ENCODE data around the gene ITPKB. TPM values are rescaled to one million over a fixed set of nuclear protein-coding genes. Genes with fewer than 3 reads are reported as not detected.

The ITPKB gene
- total RNA-seq, 2 experiments from 2014 or later = 40.3 to 40.9 TPM

DNA sequence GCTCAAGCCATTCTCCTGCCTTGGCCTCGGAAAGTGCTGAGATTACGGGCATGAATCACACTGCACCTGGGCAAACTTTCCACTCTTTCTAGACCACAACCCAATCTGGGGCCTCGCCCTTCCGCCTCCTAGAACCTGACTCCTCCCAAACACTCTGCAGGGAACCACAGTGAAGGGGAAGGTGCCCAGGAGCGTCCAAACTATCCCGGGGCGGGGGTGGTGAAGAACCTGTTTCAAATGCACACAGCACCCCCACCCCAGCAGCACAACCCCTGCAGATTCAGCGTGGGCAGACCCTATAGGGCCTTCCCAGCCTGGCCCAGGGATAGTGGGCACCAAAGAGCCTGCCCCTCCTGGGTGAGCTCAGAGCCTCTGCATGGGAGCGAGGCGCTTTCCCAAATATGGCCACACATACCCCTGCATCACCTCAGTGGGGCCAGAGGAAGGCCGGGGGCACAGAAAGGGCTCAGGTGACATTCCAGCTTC, 103.6 kb downstream of the ITPKB start:
- peaks cover 25% of the 10 kb centered on the region for H3K36me3 Mint-ChIP-seq (ENCODE audit: low read depth)
- peak; percentile 77 for DNase-seq
- H3K27ac Mint-ChIP-seq = peak overlapping the region; percentile 89
- H3K4me1 Mint-ChIP-seq (ENCODE audit: low read depth) = peaks cover 48% of the 10 kb centered on the region
- intact Hi-C loops (cut with micrococcal nuclease) = loop anchor here (2.0 kb wide), 1 partner anchor 247 kb away; no protein-coding TSS in a partner anchor
- CTCF ChIA-PET = interaction anchor here (0.8 to 5.0 kb wide), 14 partner anchors 8 to 248 kb away, joined by 3 to 72 read pairs (median 6); no protein-coding TSS in a partner anchor
- no peaks in the 10 kb centered on the region for H3K9me3 Mint-ChIP-seq
- H3K27me3 Mint-ChIP-seq (ENCODE audit: low read depth) = no peaks in the 10 kb centered on the region
- peak overlapping the region; percentile 54 for H3K4me3 Mint-ChIP-seq

DNA sequence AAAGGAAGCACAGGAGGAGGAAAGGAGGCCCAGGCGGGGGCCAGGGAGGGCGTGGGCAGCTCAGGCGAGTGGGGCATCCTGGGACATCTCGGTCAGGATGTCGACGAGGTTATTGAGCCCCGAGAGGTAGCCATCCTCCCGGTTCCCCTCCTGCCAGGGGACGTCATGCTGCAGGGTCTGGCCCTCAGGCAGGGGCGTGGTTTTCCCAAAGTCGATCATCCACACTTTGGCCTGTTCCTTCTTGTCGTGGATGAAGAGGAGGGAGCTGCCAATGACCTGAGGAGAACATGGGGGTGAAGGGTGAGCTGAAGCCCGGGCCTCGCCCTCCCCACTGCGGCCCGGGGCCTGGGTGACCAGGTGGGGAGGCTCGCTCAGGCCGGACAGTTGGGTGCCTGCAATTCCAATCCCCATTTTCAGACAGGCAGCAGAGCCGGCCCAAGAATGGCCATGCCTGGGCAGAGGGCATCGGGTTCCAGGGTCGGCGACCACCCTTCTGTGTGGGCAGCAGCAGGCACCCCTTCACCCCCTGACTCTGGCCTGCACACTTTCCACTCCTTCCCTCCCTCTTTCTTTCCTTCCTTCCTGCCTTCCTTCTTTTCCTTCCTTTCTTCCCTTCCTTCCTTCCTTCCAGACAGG, 104.4 kb downstream of the ITPKB start:
- CTCF ChIA-PET = interaction anchor here (0.5 to 5.0 kb wide), 21 partner anchors 8 to 507 kb away, joined by 3 to 72 read pairs (median 6); no protein-coding TSS in a partner anchor
- H3K4me3 Mint-ChIP-seq = peak overlapping the region; percentile 54
- intact Hi-C loops (cut with micrococcal nuclease) = loop anchor here (1.0 to 2.0 kb wide), 5 partner anchors 29 to 248 kb away; no protein-coding TSS in a partner anchor

DNA sequence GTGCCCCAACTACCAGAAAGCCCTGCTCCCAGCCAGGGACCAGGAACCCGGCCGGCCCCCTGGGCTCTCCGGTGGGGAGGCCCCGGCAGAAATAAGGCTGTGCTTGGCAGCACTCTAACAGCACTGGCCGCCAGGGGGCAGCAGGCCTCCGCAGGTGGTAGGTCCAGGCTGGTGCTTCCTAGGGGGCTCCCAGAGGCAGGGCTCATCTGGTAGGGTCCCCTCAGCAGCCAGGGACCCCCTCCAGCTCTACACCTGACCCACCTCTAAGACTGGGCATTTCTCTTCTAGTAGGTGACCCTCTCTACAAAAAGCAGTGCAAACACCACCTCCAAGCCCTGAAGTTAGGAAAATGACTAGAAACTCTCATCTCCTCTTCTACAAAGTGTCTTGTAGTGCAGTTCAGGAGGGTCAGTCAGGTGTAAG, 104.9 kb downstream of the ITPKB start:
- peaks cover 46% of the 10 kb centered on the region for H3K4me1 Mint-ChIP-seq (ENCODE audit: low read depth)
- peak; percentile 87 for DNase-seq
- peaks cover 21% of the 10 kb centered on the region for H3K36me3 Mint-ChIP-seq (ENCODE audit: low read depth)
- intact Hi-C loops (cut with micrococcal nuclease) = loop anchor here (1.0 to 2.0 kb wide), 5 partner anchors 29 to 249 kb away; no protein-coding TSS in a partner anchor
- no peaks in the 10 kb centered on the region for H3K9me3 Mint-ChIP-seq
- peak overlapping the region; percentile 3 for H3K27ac Mint-ChIP-seq
- H3K27me3 Mint-ChIP-seq (ENCODE audit: low read depth) = no peaks in the 10 kb centered on the region
- H3K4me3 Mint-ChIP-seq = no peak overlapping the region
- CTCF ChIA-PET = interaction anchor here (0.6 to 5.0 kb wide), 27 partner anchors 7 to 307 kb away, joined by 3 to 72 read pairs (median 6); no protein-coding TSS in a partner anchor

More for the DNA sequence above, 104.4 kb downstream of the ITPKB start:
- DNase-seq = peak; percentile 5
- H3K27me3 Mint-ChIP-seq (ENCODE audit: low read depth) = no peaks in the 10 kb centered on the region
- H3K4me1 Mint-ChIP-seq (ENCODE audit: low read depth) = peaks cover 48% of the 10 kb centered on the region
- peaks cover 24% of the 10 kb centered on the region for H3K36me3 Mint-ChIP-seq (ENCODE audit: low read depth)
- H3K9me3 Mint-ChIP-seq = no peaks in the 10 kb centered on the region
- peak overlapping the region; percentile 89 for H3K27ac Mint-ChIP-seq

DNA sequence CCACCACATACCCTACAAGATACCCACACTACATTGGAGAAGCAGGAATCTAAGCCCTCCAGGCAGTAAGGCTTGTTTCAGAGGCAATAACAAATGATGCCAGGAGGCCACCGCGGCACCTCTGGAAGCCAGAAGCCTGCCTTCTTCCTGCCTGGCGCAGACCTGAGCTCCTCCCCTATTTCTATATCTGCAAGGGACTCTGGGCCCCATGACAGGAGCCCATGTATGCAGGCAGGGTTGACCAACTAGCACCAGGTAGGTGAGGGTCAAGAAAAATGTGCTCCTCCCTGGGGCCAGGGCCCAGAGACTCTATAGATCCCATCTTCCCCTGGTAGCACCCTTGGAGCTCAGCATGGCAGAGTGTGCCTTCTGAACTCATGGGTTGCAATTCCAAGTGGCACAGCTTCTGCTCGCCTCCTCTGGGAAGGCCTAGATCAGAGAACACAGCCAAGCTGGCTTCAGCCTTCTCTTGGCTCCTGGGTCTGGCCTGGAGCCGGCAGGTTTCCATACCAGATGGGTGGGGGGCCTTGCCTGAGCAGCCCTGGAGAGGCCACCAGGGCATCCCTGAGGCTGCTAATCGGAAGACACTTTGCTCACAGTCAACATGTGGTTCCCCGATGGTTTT, 105.4 kb downstream of the ITPKB start:
- peaks cover 46% of the 10 kb centered on the region for H3K4me1 Mint-ChIP-seq (ENCODE audit: low read depth)
- H3K36me3 Mint-ChIP-seq (ENCODE audit: low read depth) = peaks cover 21% of the 10 kb centered on the region
- intact Hi-C loops (cut with micrococcal nuclease) = loop anchor here (1.0 to 2.0 kb wide), 5 partner anchors 30 to 249 kb away; no protein-coding TSS in a partner anchor
- DNase-seq = no peak
- H3K4me3 Mint-ChIP-seq = no peak overlapping the region
- H3K27ac Mint-ChIP-seq = peak overlapping the region; percentile 80
- CTCF ChIA-PET = interaction anchor here (0.6 to 5.0 kb wide), 36 partner anchors 8 to 508 kb away, joined by 3 to 72 read pairs (median 4); partner anchors contain the start of gene ITPKB
- H3K9me3 Mint-ChIP-seq = no peaks in the 10 kb centered on the region
- H3K27me3 Mint-ChIP-seq (ENCODE audit: low read depth) = no peaks in the 10 kb centered on the region

DNA sequence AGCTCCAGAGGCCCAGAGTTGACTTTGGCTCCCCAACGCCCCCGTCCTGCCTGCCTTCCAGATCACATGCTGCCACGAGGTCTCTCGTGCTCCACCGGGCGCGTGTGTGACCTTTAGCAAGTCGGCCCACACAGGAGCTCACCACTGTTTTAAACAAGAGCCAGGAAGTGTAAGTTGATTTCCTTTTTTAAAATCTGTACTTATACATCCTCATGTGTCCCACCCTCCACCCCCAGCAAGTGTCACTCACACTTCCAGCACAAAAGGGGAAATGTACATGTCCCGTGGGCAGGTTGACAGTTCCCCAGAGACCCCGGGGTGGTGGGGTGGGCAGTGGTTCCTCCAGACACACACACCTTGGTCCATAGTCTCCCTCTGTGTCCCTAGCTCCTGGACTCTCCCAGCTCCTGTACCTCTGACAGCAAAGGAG, 106.1 kb downstream of the ITPKB start:
- Mint-ChIP-seq H3K4me1 (ENCODE audit: low read depth) (peaks cover 51% of the 10 kb centered on the region), H3K36me3 (ENCODE audit: low read depth) (peaks cover 22% of the 10 kb centered on the region), H3K9me3 (peaks cover 5% of the 10 kb centered on the region), H3K27me3 (ENCODE audit: low read depth) (no peaks in the 10 kb centered on the region), H3K27ac (peak overlapping the region; percentile 80), H3K4me3 (no peak overlapping the region)
- intact Hi-C loops (cut with micrococcal nuclease) = no loop called here
- peak; percentile 59 for DNase-seq
- CTCF ChIA-PET = interaction anchor here (0.7 to 5.0 kb wide), 33 partner anchors 8 to 507 kb away, joined by 3 to 72 read pairs (median 4); partner anchors contain the start of gene ITPKB

DNA sequence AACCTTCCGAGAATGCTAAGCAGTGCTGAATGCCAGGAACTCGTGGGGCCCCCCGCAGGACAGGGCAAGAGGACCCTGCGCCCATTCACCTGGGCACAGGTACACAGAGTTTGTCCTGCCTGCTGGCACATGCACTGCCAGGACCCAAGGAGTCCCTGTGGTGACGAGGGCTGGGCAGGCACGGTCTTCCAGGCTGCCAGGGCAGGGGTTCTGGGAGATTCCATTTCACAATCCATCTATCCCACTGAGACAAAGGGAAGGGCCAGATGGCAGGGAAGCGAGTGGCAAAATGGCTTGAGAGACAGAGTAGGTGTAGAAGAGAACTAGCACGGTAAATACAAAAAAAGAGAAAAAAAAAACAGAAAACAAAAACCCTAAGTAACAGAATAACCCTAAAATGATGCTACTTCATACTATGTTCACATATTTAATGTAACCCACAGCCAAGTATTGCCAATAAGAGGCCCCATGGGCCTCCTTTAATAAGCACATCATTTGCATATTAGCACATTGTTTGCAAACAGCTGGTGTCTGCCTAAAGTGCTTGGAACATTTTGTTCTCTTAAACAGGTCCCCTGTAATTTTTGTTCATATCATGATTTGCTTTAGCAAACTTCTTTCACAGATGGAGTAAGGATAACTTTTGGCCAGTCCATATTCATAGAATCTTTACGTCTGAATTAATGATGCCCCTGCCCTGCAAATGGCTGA, 106.8 kb downstream of the ITPKB start:
- Mint-ChIP-seq H3K36me3 (ENCODE audit: low read depth) (peaks cover 23% of the 10 kb centered on the region), H3K9me3 (peaks cover 11% of the 10 kb centered on the region), H3K4me3 (no peak overlapping the region), H3K27me3 (ENCODE audit: low read depth) (no peaks in the 10 kb centered on the region), H3K27ac (peak overlapping the region; percentile 80), H3K4me1 (ENCODE audit: low read depth) (peaks cover 54% of the 10 kb centered on the region)
- intact Hi-C loops (cut with micrococcal nuclease) = no loop called here
- DNase-seq = peak; percentile 3
- CTCF ChIA-PET = interaction anchor here (0.7 to 5.0 kb wide), 16 partner anchors 16 to 507 kb away, joined by 3 to 72 read pairs (median 5); partner anchors contain the start of gene ITPKB

DNA sequence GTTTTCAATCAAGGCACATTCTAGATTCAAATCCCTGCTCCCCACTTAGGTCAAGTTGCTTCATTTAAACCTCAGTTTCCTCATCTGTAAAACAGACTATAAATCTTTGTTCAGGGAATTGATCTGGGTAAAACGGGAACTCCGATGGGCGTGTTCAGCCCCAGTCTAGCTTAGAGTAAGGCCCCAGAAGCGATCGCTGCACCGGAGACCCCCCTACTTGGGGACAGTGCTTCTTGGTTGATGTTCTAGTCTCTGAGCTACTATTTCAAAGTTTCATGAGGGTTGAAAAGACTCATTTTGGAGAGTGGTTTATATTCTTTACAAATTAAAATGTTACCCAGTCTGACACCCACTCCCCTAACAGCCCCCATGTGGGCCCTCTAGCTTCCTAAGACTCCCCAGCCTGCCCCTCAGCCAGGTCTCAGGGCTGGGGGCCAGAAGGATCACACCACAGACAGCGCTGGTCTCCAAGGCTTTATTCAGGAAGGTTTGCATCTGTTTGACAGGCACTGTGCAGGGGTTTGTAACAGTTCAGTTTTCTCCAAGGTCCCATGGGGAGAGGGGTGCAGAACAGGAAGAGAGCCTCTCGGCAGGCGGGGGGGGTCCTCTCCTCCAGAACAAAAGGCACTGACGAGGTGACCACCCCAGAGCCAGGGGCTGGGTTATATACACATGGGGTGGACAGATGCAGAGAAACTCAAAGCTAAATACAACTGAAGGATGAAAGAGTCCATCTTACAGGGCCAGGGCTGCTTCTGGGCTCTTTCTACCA, 107.7 kb downstream of the ITPKB start:
- DNase-seq = peak; percentile 3
- peaks cover 17% of the 10 kb centered on the region for H3K9me3 Mint-ChIP-seq
- H3K27me3 Mint-ChIP-seq (ENCODE audit: low read depth) = no peaks in the 10 kb centered on the region
- no peak overlapping the region for H3K27ac Mint-ChIP-seq
- H3K36me3 Mint-ChIP-seq (ENCODE audit: low read depth) = peaks cover 25% of the 10 kb centered on the region
- intact Hi-C loops (cut with micrococcal nuclease) = no loop called here
- peaks cover 60% of the 10 kb centered on the region for H3K4me1 Mint-ChIP-seq (ENCODE audit: low read depth)
- no peak overlapping the region for H3K4me3 Mint-ChIP-seq
- CTCF ChIA-PET = interaction anchor here (1.0 to 4.1 kb wide), 3 partner anchors 23 to 196 kb away, joined by 3 to 44 read pairs (median 4); no protein-coding TSS in a partner anchor

DNA sequence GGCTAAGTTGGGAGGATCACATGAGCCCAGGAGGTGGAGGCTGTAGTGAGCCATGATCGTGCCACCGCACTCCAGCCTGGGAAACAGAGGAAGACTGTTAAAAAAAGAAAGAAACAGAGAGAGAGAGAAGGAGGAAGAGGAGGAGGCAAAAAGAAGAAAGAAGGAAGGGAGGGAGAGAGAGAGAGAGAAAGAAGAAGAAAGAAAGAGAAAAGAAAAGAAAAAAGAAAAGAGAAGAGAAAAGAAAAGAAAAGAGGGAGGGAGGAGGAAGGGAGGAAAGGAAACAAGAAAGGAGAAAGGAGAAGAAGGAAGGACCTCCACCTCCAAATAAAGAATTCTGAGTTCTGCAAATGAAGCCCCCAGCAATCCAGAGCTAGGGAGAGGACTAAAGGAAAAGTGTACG, 108.5 kb downstream of the ITPKB start:
- peaks cover 17% of the 10 kb centered on the region for H3K9me3 Mint-ChIP-seq
- intact Hi-C loops (cut with micrococcal nuclease) = no loop called here
- DNase-seq = no peak
- H3K36me3 Mint-ChIP-seq (ENCODE audit: low read depth) = peaks cover 21% of the 10 kb centered on the region
- H3K27me3 Mint-ChIP-seq (ENCODE audit: low read depth) = no peaks in the 10 kb centered on the region
- H3K4me1 Mint-ChIP-seq (ENCODE audit: low read depth) = peaks cover 57% of the 10 kb centered on the region
- peak overlapping the region; percentile 34 for H3K27ac Mint-ChIP-seq
- H3K4me3 Mint-ChIP-seq = no peak overlapping the region
- CTCF ChIA-PET = interaction anchor here (0.8 to 1.2 kb wide), 3 partner anchors 22 to 193 kb away, joined by 3 to 4 read pairs (median 3); no protein-coding TSS in a partner anchor

DNA sequence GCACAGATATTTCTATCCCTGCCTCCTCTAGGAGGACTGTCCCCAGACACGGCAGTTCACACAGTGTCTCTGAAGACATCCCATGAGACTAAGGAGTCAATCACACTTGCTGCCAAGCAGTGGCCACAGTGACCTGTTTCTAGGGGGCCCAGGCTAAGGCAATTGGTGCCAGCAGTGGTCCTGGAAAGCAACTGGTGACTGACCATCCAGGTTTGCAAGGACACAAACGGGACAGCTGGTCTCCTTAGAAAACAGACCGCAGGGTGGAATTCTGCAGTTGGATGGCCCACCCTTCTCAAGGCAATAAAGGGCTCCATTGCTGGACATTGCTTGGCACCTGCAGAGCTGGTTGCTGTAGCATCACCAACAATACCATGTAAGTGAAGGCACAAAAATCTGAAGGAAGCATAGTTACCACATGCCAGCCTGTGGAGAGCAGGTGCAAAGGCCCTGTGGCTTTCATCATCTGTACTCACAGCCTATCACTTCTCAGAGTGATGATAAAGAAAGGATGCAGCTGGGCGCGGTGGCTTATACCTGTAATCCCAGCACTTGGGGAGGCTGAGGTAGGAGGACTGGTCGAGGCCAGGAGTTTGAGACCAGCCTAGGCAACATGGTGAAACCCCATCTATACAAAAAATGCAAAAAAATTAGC, 109.1 kb downstream of the ITPKB start:
- H3K27ac Mint-ChIP-seq = no peak overlapping the region
- peaks cover 51% of the 10 kb centered on the region for H3K4me1 Mint-ChIP-seq (ENCODE audit: low read depth)
- intact Hi-C loops (cut with micrococcal nuclease) = loop anchor here (5.0 kb wide), 1 partner anchor 83 kb away; the partner anchor contains the start of gene STUM
- no peak for DNase-seq
- peaks cover 18% of the 10 kb centered on the region for H3K36me3 Mint-ChIP-seq (ENCODE audit: low read depth)
- CTCF ChIA-PET = interaction anchor here (0.8 to 1.2 kb wide), 3 partner anchors 21 to 193 kb away, joined by 3 to 4 read pairs (median 3); no protein-coding TSS in a partner anchor
- H3K27me3 Mint-ChIP-seq (ENCODE audit: low read depth) = no peaks in the 10 kb centered on the region
- peaks cover 17% of the 10 kb centered on the region for H3K9me3 Mint-ChIP-seq
- no peak overlapping the region for H3K4me3 Mint-ChIP-seq

DNA sequence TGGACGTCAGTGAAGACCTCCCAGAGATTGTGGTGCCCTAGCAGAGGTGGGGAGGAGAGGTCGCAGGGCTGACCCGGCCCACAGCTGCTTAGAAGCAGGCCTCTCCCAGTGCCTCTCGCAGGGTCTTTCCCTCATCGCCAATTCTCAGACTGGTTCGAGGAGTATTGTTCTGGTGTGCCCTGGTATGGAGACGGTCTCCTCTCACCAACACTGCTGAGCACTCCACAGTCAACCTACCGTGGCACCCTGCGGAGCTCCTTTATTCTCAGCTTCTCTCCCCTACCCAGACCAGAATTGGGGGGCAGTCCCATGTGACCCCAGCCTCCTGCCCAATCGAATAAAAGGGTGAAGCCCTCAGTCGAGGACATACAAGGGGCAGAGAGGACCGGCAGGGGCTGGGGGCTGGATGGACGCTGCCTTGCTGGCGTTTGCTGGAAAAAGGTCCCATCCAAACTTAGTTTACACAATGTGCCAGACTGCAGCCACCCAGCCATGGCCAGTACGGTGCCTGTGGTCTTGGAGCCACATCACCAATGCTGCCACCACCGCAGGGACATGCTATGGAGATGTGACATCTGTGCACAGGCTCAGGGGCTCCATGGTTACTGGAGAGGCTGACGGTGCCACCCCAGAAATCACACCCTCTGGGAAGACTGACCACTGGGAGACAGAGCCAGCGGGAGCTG, 109.7 kb downstream of the ITPKB start:
- Mint-ChIP-seq H3K9me3 (peaks cover 17% of the 10 kb centered on the region), H3K4me1 (ENCODE audit: low read depth) (peaks cover 45% of the 10 kb centered on the region), H3K36me3 (ENCODE audit: low read depth) (peaks cover 17% of the 10 kb centered on the region), H3K27me3 (ENCODE audit: low read depth) (no peaks in the 10 kb centered on the region), H3K4me3 (no peak overlapping the region), H3K27ac (no peak overlapping the region)
- CTCF ChIA-PET = interaction anchor here (1.9 kb wide), 1 partner anchor 198 kb away, joined by 7 read pairs; no protein-coding TSS in a partner anchor
- no peak for DNase-seq
- intact Hi-C loops (cut with micrococcal nuclease) = loop anchor here (5.0 kb wide), 1 partner anchor 82 kb away; the partner anchor contains the start of gene STUM
